ENCODE data around the gene TMEM221.

- TF ChIP-seq SIN3A (IDR thresholded peaks at IDR 0.05; ENCODE audit: low read depth) (no peak), POLR2A (IDR thresholded peaks at IDR 0.05; ENCODE audit: borderline replicate concordance, extremely low read depth, insufficient read depth, insufficient read length) (no peak), ZNF274 (IDR thresholded peaks at IDR 0.05; ENCODE audit: low read depth, low read length) (no peak), EZH2 (IDR thresholded peaks at IDR 0.05) (no peak), SP1 (IDR thresholded peaks at IDR 0.05; ENCODE audit: low read depth) (no peak), EGR1 (IDR thresholded peaks at IDR 0.05; ENCODE audit: low read depth) (peak; percentile 57), CBX3 (IDR thresholded peaks at IDR 0.05; ENCODE audit: low read depth) (no peak), POLR2AphosphoS5 (IDR thresholded peaks at IDR 0.05; ENCODE audit: low read depth, low read length) (no peak), EZH2phosphoT487 (IDR thresholded peaks at IDR 0.05; ENCODE audit: borderline replicate concordance) (no peak), JUND (IDR thresholded peaks at IDR 0.05) (no peak), ZBTB33 (IDR thresholded peaks at IDR 0.05; ENCODE audit: extremely low read depth, insufficient replicate concordance, low read length) (no peak), ZFX (IDR thresholded peaks at IDR 0.05) (no peak), CEBPB (IDR thresholded peaks at IDR 0.05; ENCODE audit: low read depth) (no peak)
- TF ChIP-seq, protein P1, sequence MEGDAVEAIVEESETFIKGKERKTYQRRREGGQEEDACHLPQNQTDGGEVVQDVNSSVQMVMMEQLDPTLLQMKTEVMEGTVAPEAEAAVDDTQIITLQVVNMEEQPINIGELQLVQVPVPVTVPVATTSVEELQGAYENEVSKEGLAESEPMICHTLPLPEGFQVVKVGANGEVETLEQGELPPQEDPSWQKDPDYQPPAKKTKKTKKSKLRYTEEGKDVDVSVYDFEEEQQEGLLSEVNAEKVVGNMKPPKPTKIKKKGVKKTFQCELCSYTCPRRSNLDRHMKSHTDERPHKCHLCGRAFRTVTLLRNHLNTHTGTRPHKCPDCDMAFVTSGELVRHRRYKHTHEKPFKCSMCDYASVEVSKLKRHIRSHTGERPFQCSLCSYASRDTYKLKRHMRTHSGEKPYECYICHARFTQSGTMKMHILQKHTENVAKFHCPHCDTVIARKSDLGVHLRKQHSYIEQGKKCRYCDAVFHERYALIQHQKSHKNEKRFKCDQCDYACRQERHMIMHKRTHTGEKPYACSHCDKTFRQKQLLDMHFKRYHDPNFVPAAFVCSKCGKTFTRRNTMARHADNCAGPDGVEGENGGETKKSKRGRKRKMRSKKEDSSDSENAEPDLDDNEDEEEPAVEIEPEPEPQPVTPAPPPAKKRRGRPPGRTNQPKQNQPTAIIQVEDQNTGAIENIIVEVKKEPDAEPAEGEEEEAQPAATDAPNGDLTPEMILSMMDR (IDR thresholded peaks at IDR 0.05 in 2 of 3, conservative IDR thresholded peaks at IDR 0.05 in 1 of 3; ENCODE audit: borderline replicate concordance in 1 of 3, insufficient read depth in 1 of 3, low read depth in 2 of 3, low read length in 2 of 3), result peak in 1 of 3 experiments; percentile 20; a peak in 1 of 6 replicates
Measured at GRCh38 chr19:17420475-17420924, 28.0 kb downstream of the TMEM221 start.
